Activated T-cell treated with anti-CD3 and anti-CD28 coated beads, Interleukin-2, amount 50 U/mL, for 1 hour (primary cell): ENCODE data around the gene DBNDD2.

Experiments
- DNase-seq: peaks from one replicate; pipeline ENCODE4 v3.0.0-alpha.2; 2020

DBNDD2 gene

GRCh38 chr20:45387274-45387673, 20.8 kb upstream of the DBNDD2 start:
- DNase-seq = no peak

- no peak for DNase-seq
Measured at GRCh38 chr20:45390931-45391330, 17.2 kb upstream of the DBNDD2 start.

GRCh38 chr20:45391559-45391958, 16.5 kb upstream of the DBNDD2 start:
- no peak for DNase-seq

GRCh38 chr20:45392733-45393132, 15.4 kb upstream of the DBNDD2 start:
- DNase-seq = no peak

- DNase-seq = no peak
Measured at GRCh38 chr20:45394221-45395113, 13.6 kb upstream of the DBNDD2 start.

- DNase-seq = no peak
Measured at GRCh38 chr20:45395114-45395415, 13.0 kb upstream of the DBNDD2 start.

- DNase-seq = no peak
Measured at GRCh38 chr20:45399018-45399417, 9.1 kb upstream of the DBNDD2 start.

- no peak for DNase-seq
Measured at GRCh38 chr20:45400346-45401031, 7.6 kb upstream of the DBNDD2 start.

GRCh38 chr20:45402946-45403345, 5.1 kb upstream of the DBNDD2 start:
- no peak for DNase-seq

- DNase-seq = no peak
Measured at GRCh38 chr20:45404438-45404837, 3.7 kb upstream of the DBNDD2 start.

GRCh38 chr20:45405571-45406259, 2.4 kb upstream of the DBNDD2 start:
- no peak for DNase-seq

- peak; percentile 61 for DNase-seq
Measured at GRCh38 chr20:45406260-45407066, 1.6 kb upstream of the DBNDD2 start.

- peak; percentile 35 for DNase-seq
Measured at GRCh38 chr20:45407067-45407745, 883 bp upstream of the DBNDD2 start.

GRCh38 chr20:45408646-45409213, 641 bp downstream of the DBNDD2 start:
- DNase-seq = no peak

- no peak for DNase-seq
Measured at GRCh38 chr20:45409521-45410272, 1.6 kb downstream of the DBNDD2 start.

GRCh38 chr20:45410887-45411286, 2.8 kb downstream of the DBNDD2 start:
- no peak for DNase-seq

GRCh38 chr20:45412653-45413052, 4.6 kb downstream of the DBNDD2 start:
- DNase-seq = no peak

- DNase-seq = no peak
Measured at GRCh38 chr20:45413479-45413878, 5.4 kb downstream of the DBNDD2 start.

GRCh38 chr20:45415822-45416637, 7.9 kb downstream of the DBNDD2 start, which contains the start of gene PIGT:
Gene PIGT, plus strand, starts transcription at chr20:45416141. Its CDS starts 16 bp downstream, at chr20:45416157.
- DNase-seq = peak; percentile 86

- no peak for DNase-seq
Measured at GRCh38 chr20:45416917-45417316, 8.8 kb downstream of the DBNDD2 start.
